Spleen (tissue), 11 donors: ENCODE measurements around the gene MICAL2. TPM values are rescaled to one million over a fixed set of nuclear protein-coding genes. Genes with fewer than 3 reads are reported as not detected.

ENCODE experiments used
- DNase-seq: peaks from one replicate; pipeline ENCODE4 v3.0.0-alpha.2; 2020
- H3K27ac ChIP-seq, 8 donors: fragments of 200-600 bp; sonication (generic) in 7 of 8; 1 replicate in 4 of 8; 2 replicates in 4 of 8; pipeline versions ENCODE4 v1.5.0 to v1.8.0; 2016 to 2021; ENCODE audit warnings: inconsistent platforms in 4 of 8, mild to moderate bottlenecking in 4 of 8, moderate library complexity in 1 of 8
- H3K27me3 ChIP-seq, 7 donors: fragments of 200-600 bp; sonication (generic) in 6 of 7; replicated peaks in 1 of 7; 1 replicate in 4 of 7; 2 replicates in 3 of 7; pipeline versions ENCODE4 v1.5.0 to v1.8.0; 2016 to 2021; ENCODE audit warnings: inconsistent platforms in 3 of 7, mild to moderate bottlenecking in 1 of 7
- H3K36me3 ChIP-seq, 6 donors: fragments of 200-600 bp; sonication (generic) in 5 of 6; 1 replicate in 4 of 6; 2 replicates in 2 of 6; pipeline versions ENCODE4 v1.5.0 to v1.8.0; 2016 to 2021; ENCODE audit warnings: inconsistent platforms in 2 of 6
- H3K4me1 ChIP-seq, 6 donors: fragments of 200-600 bp; sonication (generic) in 5 of 6; 1 replicate in 3 of 6; 2 replicates in 3 of 6; pipeline versions ENCODE4 v1.5.0 to v1.8.0; 2016 to 2021; ENCODE audit warnings: inconsistent platforms in 3 of 6
- H3K4me3 ChIP-seq, 8 donors: fragments of 200-600 bp; sonication (generic) in 7 of 8; 1 replicate in 4 of 8; 2 replicates in 4 of 8; pipeline versions ENCODE4 v1.5.0 to v1.8.0; 2016 to 2021; ENCODE audit warnings: inconsistent platforms in 4 of 8, mild to moderate bottlenecking in 4 of 8, moderate library complexity in 2 of 8
- H3K9me3 ChIP-seq, 8 donors: fragments of 200-600 bp; sonication (generic) in 7 of 8; 1 replicate in 4 of 8; 2 replicates in 4 of 8; pipeline versions ENCODE4 v1.5.0 to v1.8.0; 2016 to 2021; ENCODE audit warnings: inconsistent platforms in 4 of 8
- CTCF ChIP-seq, 11 experiments: fragments of 200-600 bp in 7 of 11; fragments of 450-650 bp in 4 of 11; sonication (generic) in 4 of 11; IDR thresholded peaks in 8 of 11; conservative IDR thresholded peaks in 3 of 11; 1 replicate in 7 of 11; 2 replicates in 4 of 11; pipeline versions ENCODE4 v1.4.0 to v1.8.0; 2016 to 2021; ENCODE audit warnings: antibody characterized with exemption in 11 of 11, inconsistent platforms in 4 of 11, mild to moderate bottlenecking in 1 of 11
- POLR2A ChIP-seq, 3 donors: fragments of 450-650 bp; IDR thresholded peaks; one replicate each; pipeline ENCODE4 v1.5.1; 2017; ENCODE audit warnings: antibody characterized with exemption in 3 of 3, mild to moderate bottlenecking in 1 of 3
- POLR2AphosphoS5 ChIP-seq, 3 donors: sonication (generic); formaldehyde crosslinking; IDR thresholded peaks; one replicate each; pipeline ENCODE4 v1.5.1; 2017; ENCODE audit warnings: antibody characterized with exemption in 3 of 3
- WGBS, 5 donors: extraction: QIAGEN DNeasy Blood & Tissue Kit in 3 of 5; methylation state at CpG; one replicate each; pipeline versions ENCODE4 v1.1.5 to v1.1.7; 2013 to 2018; 5-methylcytosine and 5-hydroxymethylcytosine counted together
- intact Hi-C: fragments of 100-400 bp; cut with DNase I; formaldehyde crosslinking; loops from one replicate; pipeline ENCODE4 v1.15.0; 2023; ENCODE audit warnings: low total_unique reads
- polyA plus RNA-seq, 3 donors: library from polyadenylated mRNA; stranded (reverse); fragments of 200-250 nt; gene quantifications; one replicate each; pipeline ENCODE4 v1.2.1, GENCODE V29; 2013
- total RNA-seq, 7 donors: library from RNA; depleted of rRNA in 3 of 7; stranded (reverse); fragments of >200 nt in 3 of 7; fragmentation: NEBNext Ultra II Directional in 4 of 7; extraction: Animal tissue kit (Norgen Biotek cat#: 25700) in 4 of 7; gene quantifications; one replicate each; pipeline versions ENCODE4 v1.1.0 to v1.2.1, GENCODE V29; 2016 to 2021
- donor health status: healthy with polysubstance abuse.
- donor health status: DM: no; HTN: no; CAD: no; lungs with moderate emphysema.
- donor health status: DM: no; HTN: no; CAD: no.
- donor health status: Bipolar disorder and iron deficiency.
- donor health status: healthy.
- donor health status: DM: no; HTN: no; CAD: no.
- donor health status: DM: yes; HTN: yes; CAD: no.

The MICAL2 gene
- total and polyA plus RNA-seq, 10 donors, result 1.9 to 50.8 (median 32.3) TPM

- intact Hi-C loops, result no loop called here
- H3K27ac ChIP-seq, result no peak overlapping the region
- 89 to 96% (median 92%) methylated on average over 8 of the region's 8 CpGs for WGBS, 5 donors
- H3K27me3 ChIP-seq, result no peaks in the 10 kb centered on the region
- H3K9me3 ChIP-seq, result no peaks in the 10 kb centered on the region
- H3K4me1 ChIP-seq, result peaks cover 0 to 26% (median 2%) of the 10 kb centered on the region in 6 donors
- DNase-seq, result peak; percentile 40
- TF ChIP-seq POLR2A (IDR thresholded peaks at IDR 0.05), result no peak
- TF ChIP-seq POLR2AphosphoS5 (IDR thresholded peaks at IDR 0.05), result no peak
- TF ChIP-seq CTCF (IDR thresholded peaks at IDR 0.05 in 8 of 11, conservative IDR thresholded peaks at IDR 0.05 in 3 of 11), result no peak
- no peaks in the 10 kb centered on the region for H3K36me3 ChIP-seq
- H3K4me3 ChIP-seq, result no peak overlapping the region
Measured at GRCh38 chr11:12155696-12156095, 45.3 kb downstream of the MICAL2 start.

GRCh38 chr11:12156301-12157140 is 46.1 kb downstream of the MICAL2 start:
- Histone ChIP-seq H3K27ac (peak overlapping the region in 3 of 8 donors; percentile 4 to 32 (median 30)), H3K27me3 (no peaks in the 10 kb centered on the region), H3K4me3 (no peak overlapping the region), H3K36me3 (no peaks in the 10 kb centered on the region), H3K4me1 (peaks cover 0 to 26% (median 2%) of the 10 kb centered on the region in 6 donors), H3K9me3 (no peaks in the 10 kb centered on the region)
- TF ChIP-seq POLR2A (IDR thresholded peaks at IDR 0.05) (no peak), CTCF (IDR thresholded peaks at IDR 0.05 in 8 of 11, conservative IDR thresholded peaks at IDR 0.05 in 3 of 11) (no peak), POLR2AphosphoS5 (IDR thresholded peaks at IDR 0.05) (no peak)
- 82 to 90% (median 88%) methylated on average over 6 to 7 of the region's 7 CpGs for WGBS, 5 donors
- intact Hi-C loops, result no loop called here
- DNase-seq, result peak; percentile 52

GRCh38 chr11:12157241-12157661 is 46.9 kb downstream of the MICAL2 start:
- DNase-seq, result no peak
- 39 to 83% (median 60%) methylated on average over 1 of the region's 1 CpG for WGBS, 5 donors
- no peak for TF ChIP-seq POLR2AphosphoS5 (IDR thresholded peaks at IDR 0.05)
- no peak for TF ChIP-seq CTCF (IDR thresholded peaks at IDR 0.05 in 8 of 11, conservative IDR thresholded peaks at IDR 0.05 in 3 of 11)
- TF ChIP-seq POLR2A (IDR thresholded peaks at IDR 0.05), result no peak
- H3K27me3 ChIP-seq, result no peaks in the 10 kb centered on the region
- no peak overlapping the region for H3K4me3 ChIP-seq
- peaks cover 0 to 26% (median 2%) of the 10 kb centered on the region in 6 donors for H3K4me1 ChIP-seq
- intact Hi-C loops, result no loop called here
- H3K36me3 ChIP-seq, result peaks cover 0 to 4% (median 0%) of the 10 kb centered on the region in 6 donors
- H3K9me3 ChIP-seq, result no peaks in the 10 kb centered on the region
- peak overlapping the region in 4 of 8 donors; percentile 4 to 32 (median 27) for H3K27ac ChIP-seq

GRCh38 chr11:12158909-12159308 is 48.5 kb downstream of the MICAL2 start:
- TF ChIP-seq CTCF (IDR thresholded peaks at IDR 0.05 in 8 of 11, conservative IDR thresholded peaks at IDR 0.05 in 3 of 11), result no peak
- TF ChIP-seq POLR2AphosphoS5 (IDR thresholded peaks at IDR 0.05), result no peak
- Histone ChIP-seq H3K27ac (peak overlapping the region in 3 of 8 donors; percentile 57 to 69 (median 66)), H3K36me3 (peaks cover 0 to 17% (median 0%) of the 10 kb centered on the region in 6 donors), H3K4me3 (no peak overlapping the region), H3K27me3 (no peaks in the 10 kb centered on the region), H3K4me1 (peaks cover 0 to 26% (median 2%) of the 10 kb centered on the region in 6 donors), H3K9me3 (no peaks in the 10 kb centered on the region)
- 78 to 91% (median 85%) methylated on average over 7 of the region's 7 CpGs for WGBS, 5 donors
- intact Hi-C loops, result no loop called here
- no peak for DNase-seq
